ENCODE results near the gene ANK3.

DNA sequence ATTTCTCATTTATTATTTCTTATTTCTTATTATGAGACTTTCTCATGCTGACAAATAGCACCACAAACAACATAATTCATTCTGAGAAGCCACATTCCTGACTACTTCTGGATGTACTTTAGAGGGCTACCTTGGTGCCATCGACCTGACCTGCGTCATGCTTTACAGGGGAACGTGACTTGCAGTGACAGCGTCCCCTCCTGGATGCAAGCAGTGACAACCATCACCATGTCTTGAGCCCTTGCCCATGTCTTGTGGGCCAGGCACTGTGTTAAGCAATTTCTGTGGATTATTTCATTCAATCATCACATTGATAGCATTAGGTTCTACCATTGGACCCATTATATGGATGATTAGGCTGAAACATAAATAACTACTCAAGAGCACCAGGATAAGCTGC lies 137.0 kb downstream of the ANK3 start:
- TF ChIP-seq AFF4 (CRISPR knock-in tag; IDR thresholded peaks at IDR 0.05; ENCODE audit: borderline replicate concordance) (no peak), USF1 (CRISPR knock-in tag; IDR thresholded peaks at IDR 0.05) (no peak), NFE2L1 (CRISPR knock-in tag; IDR thresholded peaks at IDR 0.05) (no peak), JUN (CRISPR knock-in tag; IDR thresholded peaks at IDR 0.05) (no peak), NR2C2 (CRISPR knock-in tag; IDR thresholded peaks at IDR 0.05) (no peak), RORB (CRISPR knock-in tag; IDR thresholded peaks at IDR 0.05) (no peak)

All from WTC11 (cell line).